ENCODE data around the gene LMO7. TPM values are rescaled to one million over a fixed set of nuclear protein-coding genes. Genes with fewer than 3 reads are reported as not detected.

LMO7 gene
- total RNA-seq, 1 donor from 2014 or later: 6.8 TPM

- Mint-ChIP-seq H3K27me3 (ENCODE audit: insufficient read depth, low read depth) (no peaks in the 10 kb centered on the region), H3K4me3 (no peak overlapping the region), H3K27ac (no peak overlapping the region), H3K36me3 (no peaks in the 10 kb centered on the region), H3K9me3 (no peaks in the 10 kb centered on the region), H3K4me1 (no peaks in the 10 kb centered on the region)
- Histone ChIP-seq H3K36me3 (no peaks in the 10 kb centered on the region), H3K79me2 (ENCODE audit: low read depth) (no peaks in the 10 kb centered on the region), H3K4me2 (no peak overlapping the region), H3K4me1 (no peaks in the 10 kb centered on the region), H3K27me3 (no peaks in the 10 kb centered on the region), H3F3A (ENCODE audit: low read depth) (no peaks in the 10 kb centered on the region), H3K27ac (no peak overlapping the region), H2AFZ (replicated peaks) (no peak overlapping the region), H3K9me3 (ENCODE audit: low read depth) (no peaks in the 10 kb centered on the region), H3K4me3 (no peak overlapping the region), H4K20me1 (ENCODE audit: low read depth) (no peaks in the 10 kb centered on the region), H3K9ac (no peak overlapping the region)
- TF ChIP-seq EZH2phosphoT487 (IDR thresholded peaks at IDR 0.05) (no peak), EZH2 (IDR thresholded peaks at IDR 0.05) (no peak), CTCF (IDR thresholded peaks at IDR 0.05) (no peak)
- no peak for DNase-seq (ENCODE audit: low spot score)
Measured at GRCh38 chr13:75855216-75855615, 219.1 kb downstream of the LMO7 start.

- Histone ChIP-seq H3K36me3 (no peaks in the 10 kb centered on the region), H3K79me2 (ENCODE audit: low read depth) (no peaks in the 10 kb centered on the region), H3K4me2 (no peak overlapping the region), H2AFZ (replicated peaks) (no peak overlapping the region), H3F3A (ENCODE audit: low read depth) (no peaks in the 10 kb centered on the region), H3K9me3 (ENCODE audit: low read depth) (no peaks in the 10 kb centered on the region), H3K27me3 (no peaks in the 10 kb centered on the region), H4K20me1 (ENCODE audit: low read depth) (no peaks in the 10 kb centered on the region), H3K9ac (no peak overlapping the region), H3K4me1 (no peaks in the 10 kb centered on the region), H3K27ac (no peak overlapping the region), H3K4me3 (no peak overlapping the region)
- TF ChIP-seq EZH2phosphoT487 (IDR thresholded peaks at IDR 0.05): no peak
- TF ChIP-seq EZH2 (IDR thresholded peaks at IDR 0.05): no peak
- no peak for TF ChIP-seq CTCF (IDR thresholded peaks at IDR 0.05)
- DNase-seq (ENCODE audit: low spot score): no peak
- no peaks in the 10 kb centered on the region for H3K9me3 Mint-ChIP-seq
- no peaks in the 10 kb centered on the region for H3K27me3 Mint-ChIP-seq (ENCODE audit: insufficient read depth, low read depth)
- H3K27ac Mint-ChIP-seq: no peak overlapping the region
- H3K4me3 Mint-ChIP-seq: no peak overlapping the region
- no peaks in the 10 kb centered on the region for H3K36me3 Mint-ChIP-seq
- no peaks in the 10 kb centered on the region for H3K4me1 Mint-ChIP-seq
Measured at GRCh38 chr13:75855847-75856246, 219.7 kb downstream of the LMO7 start.

- Histone ChIP-seq H2AFZ (replicated peaks) (no peak overlapping the region), H3K4me1 (no peaks in the 10 kb centered on the region), H4K20me1 (ENCODE audit: low read depth) (no peaks in the 10 kb centered on the region), H3K4me3 (no peak overlapping the region), H3K79me2 (ENCODE audit: low read depth) (no peaks in the 10 kb centered on the region), H3K27me3 (no peaks in the 10 kb centered on the region), H3F3A (ENCODE audit: low read depth) (no peaks in the 10 kb centered on the region), H3K36me3 (no peaks in the 10 kb centered on the region), H3K27ac (no peak overlapping the region), H3K9me3 (ENCODE audit: low read depth) (no peaks in the 10 kb centered on the region), H3K4me2 (no peak overlapping the region), H3K9ac (no peak overlapping the region)
- H3K4me3 Mint-ChIP-seq: no peak overlapping the region
- H3K4me1 Mint-ChIP-seq: no peaks in the 10 kb centered on the region
- H3K27ac Mint-ChIP-seq: no peak overlapping the region
- no peaks in the 10 kb centered on the region for H3K36me3 Mint-ChIP-seq
- H3K9me3 Mint-ChIP-seq: no peaks in the 10 kb centered on the region
- no peak for DNase-seq (ENCODE audit: low spot score)
- no peak for TF ChIP-seq EZH2 (IDR thresholded peaks at IDR 0.05)
- no peak for TF ChIP-seq EZH2phosphoT487 (IDR thresholded peaks at IDR 0.05)
- TF ChIP-seq CTCF (IDR thresholded peaks at IDR 0.05): no peak
- no peaks in the 10 kb centered on the region for H3K27me3 Mint-ChIP-seq (ENCODE audit: insufficient read depth, low read depth)
Measured at GRCh38 chr13:75857291-75857690, 221.2 kb downstream of the LMO7 start.
